ENCODE measurements around the gene MYO1G.
"Not testable (repeated sequence)": the region's sequence is repeated elsewhere in the genome, so short reads cannot be mapped to it uniquely, and the experiment has no call there.

MYO1G gene

DNA sequence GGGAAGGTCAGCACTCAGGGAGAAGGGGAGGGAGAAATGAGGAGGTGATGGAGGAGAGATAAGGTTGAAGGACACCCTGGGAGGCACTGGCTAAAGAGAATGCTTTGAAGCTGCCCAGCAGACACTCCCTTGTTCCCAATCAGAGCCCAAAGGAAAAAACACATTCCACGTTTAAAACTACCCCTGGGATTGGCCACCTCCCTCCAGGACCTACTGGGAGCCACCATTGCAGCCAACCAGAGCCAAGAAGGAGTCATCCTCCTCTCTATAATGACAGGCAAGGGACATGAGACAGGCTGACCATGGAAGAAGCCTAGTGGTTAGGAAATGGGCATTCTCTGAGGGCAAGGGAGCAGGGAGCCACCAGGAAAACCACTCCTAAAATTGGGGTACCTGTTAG lies 43.8 kb downstream of the MYO1G start:
- DNase-seq, result no peak

DNA sequence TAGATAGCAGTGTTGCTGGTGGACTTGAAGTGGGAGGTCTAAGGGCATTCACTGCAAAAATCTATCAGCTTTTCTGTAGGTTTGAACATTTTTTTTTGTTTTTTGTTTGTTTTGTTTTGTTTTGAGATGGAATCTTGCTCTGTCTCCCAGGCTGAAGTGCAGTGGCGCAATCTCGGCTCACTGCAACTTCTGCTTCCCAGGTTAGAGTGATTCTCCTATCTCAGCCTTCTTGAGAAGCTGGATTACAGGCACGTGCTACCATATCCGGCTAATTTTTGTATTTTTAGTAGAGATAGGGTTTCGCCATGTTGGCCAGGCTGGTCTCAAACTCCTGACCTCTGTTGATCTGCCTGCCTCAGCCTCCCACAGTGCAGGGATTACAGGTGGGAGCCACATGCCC lies 44.3 kb downstream of the MYO1G start:
- DNase-seq, result not testable (repeated sequence)

DNA sequence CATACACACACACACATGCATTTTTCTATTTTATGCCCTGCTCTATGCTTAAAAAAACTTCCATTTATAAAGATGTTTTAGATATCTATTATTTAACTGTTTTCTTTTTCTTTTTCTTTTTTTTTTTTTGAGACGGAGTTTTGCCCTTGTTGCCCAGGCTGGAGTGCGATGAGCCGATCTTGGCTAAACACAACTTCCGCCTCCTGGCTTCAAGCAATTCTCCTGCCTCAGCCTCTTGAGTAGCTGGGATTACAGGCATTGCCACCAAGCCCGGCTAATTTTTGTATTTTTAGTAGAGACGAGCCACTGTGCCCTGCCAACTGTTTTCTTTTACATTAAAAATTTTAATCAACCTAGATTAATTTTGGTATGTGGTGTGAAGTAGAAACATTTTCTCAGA lies 47.9 kb downstream of the MYO1G start:
- DNase-seq, result no peak

DNA sequence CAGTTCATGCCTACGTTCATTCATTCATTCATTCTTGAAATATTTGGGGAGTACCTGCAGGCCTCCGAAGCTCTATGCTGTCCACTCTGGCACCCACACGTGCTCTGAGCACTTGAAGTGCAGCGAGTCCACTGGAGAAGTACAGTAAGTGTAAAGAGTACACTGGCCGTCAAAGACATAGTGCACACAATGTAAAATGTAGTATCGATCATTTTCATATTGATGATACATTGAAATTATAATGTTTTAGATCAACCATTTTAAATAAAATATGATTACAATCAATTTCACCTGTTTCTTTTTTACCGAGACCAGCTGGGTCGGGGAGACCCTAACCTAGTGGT lies 56.5 kb downstream of the MYO1G start:
- no peak for DNase-seq

DNA sequence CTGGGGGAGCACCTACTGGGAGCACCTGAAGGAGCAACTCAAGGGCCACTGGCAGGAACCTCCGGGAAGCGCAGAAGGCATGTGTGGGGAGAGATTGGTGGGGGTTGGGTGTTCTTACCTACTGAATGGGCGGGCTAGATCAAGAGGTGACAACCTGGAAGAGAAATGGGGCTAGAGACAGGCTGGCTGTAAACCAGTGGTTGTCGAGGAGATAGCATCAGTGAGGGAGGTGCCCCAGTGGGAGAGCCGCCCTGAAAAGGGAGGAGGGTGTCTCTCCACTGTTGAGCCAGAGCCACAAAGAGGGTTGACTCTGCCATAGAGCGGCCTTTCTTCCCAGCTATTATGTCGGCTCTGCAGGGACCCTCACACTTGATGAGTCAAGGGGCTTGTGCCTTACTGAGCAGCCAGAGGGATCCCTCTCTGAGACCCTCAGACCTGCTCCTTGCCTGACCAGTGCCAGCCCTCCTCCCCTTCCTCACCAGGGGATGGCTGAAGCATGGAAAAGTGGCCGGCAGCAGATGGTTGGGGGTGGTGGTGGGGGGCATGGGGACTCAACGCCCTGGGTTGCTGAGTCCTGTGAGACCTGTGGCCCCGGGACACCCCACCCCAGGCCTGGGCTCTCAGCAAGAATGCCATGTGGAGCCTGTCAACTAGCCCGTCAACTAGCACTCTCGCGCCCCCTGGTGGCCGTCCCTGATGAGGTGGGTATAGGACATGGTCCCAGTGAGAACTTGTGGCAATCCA lies 57.0 kb downstream of the MYO1G start:
- peak; percentile 99 for DNase-seq

DNA sequence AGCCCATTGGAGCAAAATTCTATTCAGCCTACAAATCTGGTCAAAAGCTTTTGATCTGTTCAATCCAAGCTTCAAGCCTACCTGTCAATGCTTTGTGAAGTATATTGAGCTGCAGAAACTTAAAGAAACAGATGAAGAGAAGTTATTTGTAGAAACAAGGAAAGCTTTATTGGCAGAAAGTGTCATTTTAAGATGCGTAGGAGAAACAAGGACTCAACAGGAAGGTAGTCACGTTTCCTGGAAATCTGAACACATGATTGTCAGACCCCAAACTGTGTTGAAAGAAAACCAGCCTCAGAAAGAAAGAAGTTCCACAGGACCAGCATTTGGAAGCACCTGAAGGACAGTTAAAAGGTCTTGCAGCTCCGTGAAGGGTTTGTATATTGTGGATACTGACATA lies 58.7 kb downstream of the MYO1G start:
- DNase-seq, result no peak

DNA sequence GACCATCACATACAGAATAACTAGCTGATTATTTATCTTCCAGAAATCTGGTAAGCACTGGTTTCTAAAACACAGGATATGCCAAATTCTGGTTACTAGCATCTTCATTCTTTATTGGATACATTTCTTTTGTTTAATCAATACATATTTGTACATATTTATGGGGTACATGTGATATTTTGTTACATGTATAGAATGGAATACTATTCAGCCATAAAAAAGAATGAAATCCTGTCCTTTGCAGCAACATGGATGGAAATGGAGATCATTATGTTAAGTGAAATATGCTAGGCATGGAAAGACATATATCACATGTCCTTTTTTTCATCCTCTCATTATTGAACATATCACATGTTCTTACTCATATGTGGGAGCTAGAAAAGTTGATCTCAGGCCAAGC lies 60.8 kb downstream of the MYO1G start:
- DNase-seq, result no peak

DNA sequence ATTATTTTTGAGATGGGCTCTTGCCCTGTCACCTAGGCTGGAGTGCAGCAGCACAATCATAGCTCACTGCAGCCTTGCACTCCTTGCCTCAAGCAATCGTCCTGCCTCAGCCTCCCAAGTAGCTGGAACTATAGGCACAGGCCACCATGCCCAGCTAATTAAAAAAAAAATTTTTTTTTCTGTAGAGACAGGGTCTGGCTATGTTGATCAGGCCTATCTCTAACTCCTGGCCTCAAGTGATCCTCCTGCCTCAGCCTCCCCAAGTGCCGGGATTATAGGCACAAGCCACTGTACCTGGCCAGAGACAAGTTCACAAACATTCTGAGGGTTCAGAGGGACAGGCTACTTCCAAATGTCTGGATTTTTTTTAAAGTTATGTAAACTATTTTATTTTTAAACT lies 61.4 kb downstream of the MYO1G start:
- no peak for DNase-seq

DNA sequence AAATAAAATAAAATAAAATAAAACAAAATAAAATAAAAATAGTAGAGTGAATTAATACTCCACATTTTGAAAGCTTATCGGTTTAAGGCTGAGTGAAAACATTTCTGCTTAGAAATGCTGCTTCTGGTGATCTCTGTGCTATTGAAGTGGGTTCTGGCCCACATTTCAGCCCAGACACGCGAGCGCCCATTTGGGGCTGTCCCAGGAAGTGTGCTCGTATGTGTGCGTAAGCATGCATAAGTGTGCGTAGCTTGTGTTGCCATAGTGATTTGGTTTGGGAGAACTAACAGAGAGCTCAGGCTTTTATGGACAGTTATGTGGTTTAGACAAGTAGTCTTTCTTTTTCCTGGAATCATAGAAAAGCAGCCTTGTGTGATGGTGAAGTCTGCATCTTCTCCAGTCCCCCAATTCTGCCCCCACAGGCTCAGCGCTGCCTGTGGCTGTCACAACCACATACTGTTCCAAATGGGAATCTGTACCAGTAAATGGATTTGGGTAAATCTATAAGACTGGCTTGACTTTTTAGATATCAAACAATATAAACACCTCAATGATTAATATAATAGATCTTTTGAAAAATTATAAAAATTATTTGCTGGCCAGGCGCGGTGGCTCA lies 63.7 kb downstream of the MYO1G start:
- peak; percentile 45 for DNase-seq

DNA sequence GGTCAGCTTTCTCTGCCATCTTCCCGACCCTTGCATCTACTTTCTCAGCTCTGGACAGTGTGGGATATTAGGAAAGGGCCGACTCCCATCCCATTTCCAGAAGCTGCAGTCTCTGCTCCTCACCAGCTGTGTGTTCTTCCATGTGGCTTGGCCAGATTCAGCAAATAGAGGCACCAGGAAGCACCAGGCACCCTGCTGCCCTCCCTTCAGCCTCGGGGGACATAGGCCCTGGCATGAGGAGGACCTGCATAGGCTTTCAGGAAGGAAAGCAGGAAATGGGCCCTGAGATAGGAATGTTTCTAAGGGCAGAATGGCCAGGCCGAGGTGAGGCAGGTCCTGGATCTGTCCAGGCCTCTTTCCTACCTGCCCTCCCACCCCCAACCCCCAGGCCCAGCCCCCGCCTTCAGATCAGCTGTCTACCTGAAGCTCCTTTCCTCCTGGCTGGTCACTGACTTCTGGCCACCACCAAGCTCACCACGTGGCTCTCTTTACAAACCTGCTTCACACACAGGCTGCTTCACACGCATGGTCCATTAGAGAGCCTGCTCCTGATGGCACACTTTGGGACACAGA lies 66.0 kb downstream of the MYO1G start:
- DNase-seq, result no peak

Data from T-helper 9 cell (primary cell).